Tibial nerve (tissue), 4 donors: ENCODE measurements around the gene TTC9C.

Source experiments
- EP300 ChIP-seq, 2 donors: sonication (generic); formaldehyde crosslinking; IDR thresholded peaks; one replicate each; pipeline ENCODE4 v1.6.1; 2017; ENCODE audit warnings: antibody characterized with exemption in 2 of 2, mild to moderate bottlenecking in 1 of 2
- POLR2A ChIP-seq, 2 donors: fragments of 450-650 bp; IDR thresholded peaks; one replicate each; pipeline ENCODE4 v1.6.1; 2017; ENCODE audit warnings: antibody characterized with exemption in 2 of 2, mild to moderate bottlenecking in 2 of 2, moderate library complexity in 2 of 2
- TF ChIP-seq, protein P1 (sequence below), 5 experiments: fragments of 200-600 bp in 3 of 5; fragments of 450-650 bp in 2 of 5; sonication (generic) in 3 of 5; IDR thresholded peaks; one replicate each; pipeline ENCODE4 v1.5.1; 2016 to 2019; ENCODE audit warnings: antibody characterized with exemption in 5 of 5, mild to moderate bottlenecking in 3 of 5, moderate library complexity in 2 of 5

DNA sequence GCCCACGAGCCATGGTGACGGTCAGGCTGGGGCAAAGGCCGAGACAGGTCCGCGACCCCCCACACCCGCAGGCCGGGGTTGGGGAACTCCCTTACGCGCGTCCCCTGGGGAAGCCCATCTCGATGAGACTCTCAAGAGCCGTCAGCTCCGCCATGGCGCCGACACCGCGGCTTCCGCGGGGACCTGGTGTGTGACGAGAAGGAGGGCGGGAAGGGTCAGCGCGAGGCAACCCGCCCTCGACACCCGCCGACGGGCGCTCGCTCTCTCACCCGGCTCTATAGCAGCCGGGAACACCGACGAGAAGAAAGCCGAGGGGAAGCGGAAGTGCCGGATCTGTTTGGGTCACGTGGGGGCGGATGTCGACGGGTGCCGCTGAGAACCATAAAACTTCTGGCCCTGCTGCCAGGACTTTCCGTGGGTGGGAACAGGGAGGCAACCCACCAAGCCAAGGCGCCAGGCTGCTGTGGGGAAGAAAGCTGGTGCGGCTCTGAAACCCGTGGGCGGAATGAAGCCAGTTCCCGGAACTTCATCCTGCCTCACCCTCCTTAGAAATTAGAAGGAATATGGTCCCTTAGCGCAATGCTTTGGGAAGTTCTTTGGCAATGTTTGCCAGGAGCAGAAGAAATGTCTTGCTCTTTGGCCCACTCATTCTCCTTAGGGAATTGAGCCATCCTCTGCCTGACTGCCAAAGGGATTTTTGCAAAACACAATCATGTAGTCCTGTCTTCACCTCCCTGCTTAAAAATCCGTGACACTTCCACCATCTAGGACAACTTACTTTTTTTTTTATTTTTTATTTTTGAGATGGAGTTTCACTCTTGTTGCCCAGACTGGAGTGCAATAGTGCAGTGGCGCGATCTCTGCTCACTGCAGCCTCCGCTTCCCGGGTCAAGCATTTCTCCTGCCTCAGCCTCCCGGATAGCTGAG, 49.3 kb upstream of the TTC9C start, which contains the start of gene UBXN1:
- TF ChIP-seq, protein P1, sequence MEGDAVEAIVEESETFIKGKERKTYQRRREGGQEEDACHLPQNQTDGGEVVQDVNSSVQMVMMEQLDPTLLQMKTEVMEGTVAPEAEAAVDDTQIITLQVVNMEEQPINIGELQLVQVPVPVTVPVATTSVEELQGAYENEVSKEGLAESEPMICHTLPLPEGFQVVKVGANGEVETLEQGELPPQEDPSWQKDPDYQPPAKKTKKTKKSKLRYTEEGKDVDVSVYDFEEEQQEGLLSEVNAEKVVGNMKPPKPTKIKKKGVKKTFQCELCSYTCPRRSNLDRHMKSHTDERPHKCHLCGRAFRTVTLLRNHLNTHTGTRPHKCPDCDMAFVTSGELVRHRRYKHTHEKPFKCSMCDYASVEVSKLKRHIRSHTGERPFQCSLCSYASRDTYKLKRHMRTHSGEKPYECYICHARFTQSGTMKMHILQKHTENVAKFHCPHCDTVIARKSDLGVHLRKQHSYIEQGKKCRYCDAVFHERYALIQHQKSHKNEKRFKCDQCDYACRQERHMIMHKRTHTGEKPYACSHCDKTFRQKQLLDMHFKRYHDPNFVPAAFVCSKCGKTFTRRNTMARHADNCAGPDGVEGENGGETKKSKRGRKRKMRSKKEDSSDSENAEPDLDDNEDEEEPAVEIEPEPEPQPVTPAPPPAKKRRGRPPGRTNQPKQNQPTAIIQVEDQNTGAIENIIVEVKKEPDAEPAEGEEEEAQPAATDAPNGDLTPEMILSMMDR (IDR thresholded peaks at IDR 0.05), result peak in 1 of 5 experiments; percentile 38
- peak in 1 of 2 donors; percentile 53 for TF ChIP-seq POLR2A (IDR thresholded peaks at IDR 0.05)
- TF ChIP-seq EP300 (IDR thresholded peaks at IDR 0.05), result peak; percentile 67 to 95
